ENCODE results near the gene ZNHIT1.

ZNHIT1 gene

DNA sequence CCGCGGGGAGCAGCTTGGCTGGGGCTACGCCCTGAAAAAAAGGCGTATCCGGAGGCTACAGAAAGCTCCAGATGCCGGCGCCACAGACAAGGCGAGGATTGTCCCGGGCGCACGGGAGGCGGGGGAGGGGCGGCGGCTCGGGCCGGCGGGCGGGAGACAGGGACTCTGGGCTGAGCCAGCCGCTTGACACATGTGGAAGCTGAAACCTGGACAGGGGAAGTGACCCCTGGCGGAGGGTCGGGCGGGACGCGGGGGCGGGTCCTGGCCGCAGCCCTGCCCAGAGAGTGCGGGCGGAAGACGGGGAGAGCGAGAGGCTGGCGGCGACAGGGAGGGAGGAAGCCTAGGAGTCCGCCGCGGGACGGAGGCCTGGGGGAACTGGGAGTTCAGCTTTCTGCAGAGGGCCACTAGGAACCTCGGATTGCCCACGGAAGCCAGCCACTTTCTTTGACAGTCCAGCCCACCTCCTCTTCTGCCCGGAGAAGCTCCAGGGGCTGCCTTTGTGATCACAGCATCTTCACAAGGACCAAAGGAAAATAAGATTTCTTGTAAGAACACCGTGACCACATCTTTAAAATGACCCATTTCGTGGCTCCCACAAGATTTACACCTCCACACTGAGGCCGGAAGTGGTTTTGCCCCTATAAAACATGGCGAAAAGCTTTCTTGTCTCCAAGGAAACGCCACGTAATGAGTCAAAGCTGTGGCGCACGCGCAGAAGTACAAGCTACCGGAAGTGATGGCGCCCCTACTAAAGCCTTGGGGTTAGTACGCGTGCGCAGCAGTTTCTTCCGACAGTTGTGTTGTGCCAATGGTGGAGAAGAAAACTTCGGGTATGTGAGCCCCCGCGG, at the start of gene ZNHIT1, which contains the start of gene PLOD3:
TSS of gene ZNHIT1 (plus strand) at position 778 of the 848 bp plus-strand sequence. CDS start at position 809, 31 bp downstream.
TSS of gene PLOD3 (minus strand) at position 194 of the 848 bp plus-strand sequence. CDS start 307 bp downstream, outside the sequence.
- DNase-seq (ENCODE audit: insufficient read length, low spot score) (peak; percentile 97), FAIRE-seq (peak; percentile 99)

DNA sequence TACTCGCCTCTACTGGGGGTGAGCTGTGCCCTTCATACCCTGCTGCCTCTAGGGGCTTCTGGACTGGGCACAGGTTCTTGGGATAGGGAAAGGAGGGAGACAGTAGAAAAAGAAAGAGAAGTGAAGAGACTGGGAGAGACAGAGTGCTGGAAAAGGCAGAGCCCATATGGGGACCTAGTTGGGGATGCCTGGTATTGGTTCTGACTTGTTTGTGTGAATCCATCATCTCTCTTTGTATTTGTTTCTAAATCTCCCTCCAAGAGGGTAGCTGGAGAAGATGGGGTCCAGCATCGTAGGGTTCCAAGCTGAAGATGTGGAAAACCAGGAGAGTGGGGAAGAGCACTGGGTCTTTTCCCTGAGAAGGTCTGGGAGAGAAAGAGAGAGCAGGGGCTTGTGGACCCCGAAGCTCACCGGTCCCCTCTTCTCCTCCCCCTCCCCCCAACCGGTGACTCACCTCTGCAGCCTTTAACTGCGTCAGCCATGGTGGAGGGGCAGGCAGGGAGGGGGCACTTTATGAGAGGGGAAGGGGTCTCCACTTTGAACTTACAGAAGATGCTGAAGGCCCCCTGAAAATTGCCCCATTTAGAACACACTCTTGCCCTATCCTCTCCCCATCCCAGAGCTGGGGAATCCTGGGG, 49.4 kb upstream of the ZNHIT1 start:
- no peak for DNase-seq (ENCODE audit: insufficient read length, low spot score)
- FAIRE-seq: no peak

DNA sequence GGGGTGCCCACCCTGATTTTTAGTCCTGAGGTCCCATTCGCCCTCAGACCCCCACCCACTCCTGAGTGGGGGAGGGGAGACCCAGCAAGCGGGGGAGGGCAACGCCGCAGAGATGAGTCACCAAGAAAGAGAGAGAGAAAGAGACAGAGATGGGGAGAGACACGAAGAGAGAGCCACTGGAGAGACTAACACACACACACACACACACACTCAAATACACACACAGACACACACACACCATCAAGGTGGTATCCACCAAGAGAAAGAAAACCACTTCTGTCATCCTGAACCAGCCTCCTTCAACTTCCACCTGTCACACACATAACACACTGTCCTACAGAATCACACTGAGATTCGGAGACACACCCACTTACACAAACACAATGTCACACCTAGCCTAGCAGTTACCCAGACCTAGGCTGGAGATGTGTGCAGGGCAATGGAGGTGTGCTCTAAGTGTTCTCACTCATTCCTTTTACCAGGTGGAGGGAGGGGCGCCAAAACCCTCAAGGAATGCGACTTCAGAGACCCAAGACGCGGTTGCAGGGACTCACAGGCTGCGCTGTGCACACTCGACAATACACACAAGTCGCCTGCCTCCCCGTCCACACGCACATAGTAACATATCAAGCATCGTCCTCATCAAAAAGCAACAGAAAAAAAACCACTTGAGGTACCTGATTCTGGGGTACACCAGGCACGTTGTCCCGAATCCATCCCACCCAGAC, 48.7 kb upstream of the ZNHIT1 start:
- DNase-seq (ENCODE audit: insufficient read length, low spot score) (no peak), FAIRE-seq (peak; percentile 23)

DNA sequence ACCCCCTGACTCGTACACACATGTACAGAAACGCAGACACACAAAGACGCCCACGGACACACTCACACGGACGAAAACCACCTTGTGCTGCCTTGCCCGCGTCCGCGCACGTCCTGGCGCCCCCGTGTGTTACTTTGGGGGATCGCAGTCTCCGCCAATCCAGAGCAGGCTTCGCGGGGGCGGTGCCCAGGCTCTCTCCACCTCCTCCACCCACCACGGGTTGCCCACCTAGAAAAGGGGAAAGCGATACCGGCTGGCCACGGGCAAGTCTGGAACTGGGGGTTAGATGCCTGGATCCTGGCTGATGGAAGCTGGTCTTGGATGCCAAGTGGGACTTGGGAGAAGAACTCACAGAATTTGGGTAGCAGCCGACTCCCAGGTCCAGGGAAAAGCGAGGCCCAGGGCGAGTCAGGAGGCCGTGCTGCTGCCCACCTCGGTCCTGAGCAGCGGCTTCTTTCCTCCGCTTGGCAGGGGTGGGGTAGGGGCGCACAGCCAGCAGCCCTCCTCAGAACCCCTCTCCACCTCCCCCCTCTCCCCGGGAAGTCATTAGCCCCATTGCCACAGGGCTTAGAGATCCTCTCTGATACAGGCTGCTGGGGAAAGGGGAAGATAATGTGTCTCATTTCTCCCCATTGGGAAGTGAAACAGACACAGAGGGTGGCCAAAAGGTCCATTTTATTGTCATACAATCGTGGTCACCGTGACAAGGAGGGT, 48.0 kb upstream of the ZNHIT1 start:
- peak; percentile 77 for DNase-seq (ENCODE audit: insufficient read length, low spot score)
- peak; percentile 88 for FAIRE-seq

DNA sequence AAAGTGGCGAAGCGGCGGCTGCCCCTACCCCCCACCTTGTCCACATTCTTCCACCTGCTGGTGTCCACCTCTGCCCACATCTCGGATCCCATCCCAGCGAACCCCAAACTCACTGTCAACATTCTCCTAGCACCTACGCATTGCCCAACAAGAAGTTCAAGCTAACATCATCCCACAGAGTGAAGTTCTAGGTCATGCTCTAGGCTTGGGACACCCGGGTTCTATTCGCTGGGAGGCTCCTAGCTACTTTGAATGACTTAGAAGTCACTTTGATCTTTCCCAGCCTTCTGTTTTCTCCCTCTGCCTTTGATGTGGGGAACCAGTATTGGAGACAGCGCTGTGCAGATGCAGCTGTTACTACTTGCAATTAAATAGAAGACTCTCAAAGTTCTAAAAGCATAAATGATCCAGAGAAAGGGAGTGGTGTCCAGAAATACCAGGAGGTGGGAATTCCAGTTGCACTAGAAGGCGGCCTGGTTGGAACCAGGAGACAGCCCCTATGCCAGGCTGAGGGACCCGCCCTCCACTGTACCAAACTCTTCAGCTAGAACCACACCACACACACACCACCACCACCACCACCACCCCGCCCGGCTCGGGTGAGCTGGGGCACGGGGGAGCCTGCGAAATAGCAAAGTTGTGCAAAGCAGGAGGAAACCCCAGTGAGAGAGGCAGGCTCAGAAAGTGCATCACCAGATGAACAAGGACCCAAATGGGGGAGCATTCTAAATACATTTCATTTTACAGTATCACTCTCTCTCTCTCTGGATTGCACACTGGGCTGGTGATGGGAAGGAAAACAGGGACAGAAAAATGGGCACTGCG, 47.1 kb upstream of the ZNHIT1 start:
- no peak for FAIRE-seq

DNA sequence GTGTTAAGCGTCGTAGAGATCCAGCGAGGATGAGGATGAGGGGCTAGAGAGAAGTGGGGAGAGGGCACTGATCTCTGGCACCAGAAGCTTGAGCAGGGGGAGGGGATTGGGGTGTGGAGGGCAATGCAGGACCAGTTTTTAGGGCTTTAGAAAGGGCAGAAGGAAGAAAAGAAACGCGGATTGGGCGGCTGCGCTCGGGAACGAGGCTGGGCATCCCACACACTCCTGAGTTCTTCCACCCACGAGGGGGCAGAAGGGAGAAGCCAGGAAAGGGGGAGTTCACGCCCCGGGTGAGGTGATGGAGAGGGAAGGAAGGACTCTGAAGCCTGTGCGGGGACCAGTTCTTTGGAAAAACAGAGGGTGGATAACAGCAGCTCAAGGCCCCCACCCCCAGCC, 46.5 kb upstream of the ZNHIT1 start:
- no peak for FAIRE-seq
- DNase-seq (ENCODE audit: insufficient read length, low spot score): no peak

More for the DNA sequence above, 47.1 kb upstream of the ZNHIT1 start:
- no peak for DNase-seq (ENCODE audit: insufficient read length, low spot score)

DNA sequence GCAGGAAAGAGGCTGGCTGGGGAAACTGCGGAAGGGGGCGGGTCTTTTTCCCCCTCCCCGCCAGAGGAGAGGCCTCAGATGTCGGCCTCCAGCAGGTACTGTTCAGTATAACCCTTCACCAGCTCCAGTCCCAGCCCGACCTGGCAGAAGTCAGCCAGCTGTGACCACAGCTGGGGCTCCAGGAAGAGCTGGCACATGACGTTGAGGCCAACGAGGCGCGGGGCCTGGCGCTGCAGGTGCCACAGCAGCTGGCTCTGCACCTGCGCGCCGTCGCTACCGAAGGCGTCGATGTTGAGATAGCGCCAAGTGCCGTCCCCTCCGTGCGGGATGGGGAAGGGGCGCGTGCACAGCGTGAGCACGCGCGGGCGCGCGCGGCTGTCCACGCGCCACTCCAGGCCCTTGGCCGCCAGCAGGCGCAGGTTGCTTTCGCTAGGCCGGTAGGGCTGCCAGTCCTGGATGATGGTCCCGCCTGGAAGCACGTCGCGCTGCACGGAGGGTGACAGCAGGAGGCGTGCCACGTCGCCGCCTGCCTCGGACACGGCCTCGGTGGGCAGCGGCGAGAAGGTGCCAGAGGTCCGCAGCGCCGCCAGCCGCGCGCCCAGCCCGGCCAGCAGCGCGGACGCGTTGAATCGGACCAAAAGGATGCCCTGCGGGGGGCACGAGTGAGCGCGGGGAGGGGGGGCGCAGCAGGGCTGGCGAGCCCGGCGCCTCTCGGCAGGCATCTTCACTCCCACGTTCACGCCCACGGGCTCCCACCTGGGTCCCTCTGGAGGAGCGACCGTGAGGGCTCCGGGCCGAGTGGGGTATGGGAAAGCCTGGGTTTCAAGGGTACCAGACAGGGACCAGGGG, 45.7 kb upstream of the ZNHIT1 start:
- FAIRE-seq (no peak), DNase-seq (ENCODE audit: insufficient read length, low spot score) (no peak)

DNA sequence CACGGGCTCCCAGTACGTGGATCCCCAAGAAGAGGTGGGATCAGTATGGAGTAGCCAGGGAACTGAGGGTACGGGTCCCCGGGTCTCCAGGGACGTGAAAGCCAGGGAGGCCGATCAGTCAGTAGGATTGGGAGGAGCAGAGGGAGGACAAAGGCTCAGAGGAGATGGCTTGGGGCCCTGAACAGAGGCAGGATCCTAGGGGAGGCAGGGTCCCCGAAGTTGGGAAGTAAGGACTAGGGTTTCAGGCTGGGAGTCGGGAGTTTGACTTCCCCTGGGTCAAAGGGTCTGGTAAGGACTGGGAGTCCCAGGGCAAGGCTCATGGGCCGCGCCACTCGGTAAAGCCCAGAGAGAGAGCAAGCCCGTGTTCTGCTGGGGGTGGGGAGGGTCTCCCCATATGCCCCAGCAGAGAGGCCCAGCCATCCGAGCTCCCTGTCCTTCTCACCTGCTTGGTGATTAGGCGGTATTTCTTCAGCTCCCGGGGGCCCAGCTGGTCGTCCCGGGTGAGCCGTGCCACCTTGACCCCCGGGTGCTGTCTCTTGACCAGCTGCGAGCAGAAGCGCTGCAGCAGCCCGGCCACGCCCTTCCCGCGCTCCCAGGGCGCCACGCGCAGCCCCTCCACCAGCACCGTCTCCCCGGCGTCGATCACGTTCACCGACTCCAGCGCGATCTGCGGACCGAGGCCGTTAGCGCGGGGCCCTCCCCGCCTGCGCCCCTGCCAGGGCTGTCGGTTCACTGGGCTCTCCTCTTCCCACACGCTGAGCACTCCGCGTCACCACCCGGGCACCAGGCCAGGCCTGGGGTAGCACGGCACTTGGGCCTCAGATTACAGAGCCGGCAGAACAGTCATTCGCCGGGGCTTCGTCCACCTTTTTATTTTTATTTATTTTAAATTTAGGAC, 44.9 kb upstream of the ZNHIT1 start:
- DNase-seq (ENCODE audit: insufficient read length, low spot score) (no peak), FAIRE-seq (no peak)

DNA sequence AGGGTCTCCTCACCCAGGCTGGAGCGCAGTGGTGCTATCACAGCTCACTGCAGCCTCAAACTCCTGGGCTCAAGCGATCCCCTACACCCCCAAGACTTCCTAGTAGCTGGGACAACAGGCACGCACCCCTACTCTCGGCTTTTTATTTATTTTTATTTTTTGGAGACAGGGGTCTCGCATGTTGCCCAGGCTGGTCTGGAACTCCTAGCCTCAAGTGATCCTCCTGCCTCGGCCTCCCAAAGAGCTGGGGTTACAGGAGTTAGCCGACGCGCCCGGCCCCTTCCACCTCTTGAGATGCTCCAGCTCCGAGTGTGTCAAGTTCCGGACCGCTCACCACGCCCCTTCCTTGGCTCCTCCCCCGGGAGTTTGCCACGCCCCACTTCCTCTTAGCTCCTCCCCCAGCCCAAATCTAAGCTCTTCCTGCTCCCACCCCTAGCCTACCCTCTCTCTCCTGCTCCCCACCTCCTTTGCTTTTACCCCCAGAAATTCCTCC, 44.2 kb upstream of the ZNHIT1 start:
- DNase-seq (ENCODE audit: insufficient read length, low spot score) (peak; percentile 85), FAIRE-seq (peak; percentile 44)

DNA sequence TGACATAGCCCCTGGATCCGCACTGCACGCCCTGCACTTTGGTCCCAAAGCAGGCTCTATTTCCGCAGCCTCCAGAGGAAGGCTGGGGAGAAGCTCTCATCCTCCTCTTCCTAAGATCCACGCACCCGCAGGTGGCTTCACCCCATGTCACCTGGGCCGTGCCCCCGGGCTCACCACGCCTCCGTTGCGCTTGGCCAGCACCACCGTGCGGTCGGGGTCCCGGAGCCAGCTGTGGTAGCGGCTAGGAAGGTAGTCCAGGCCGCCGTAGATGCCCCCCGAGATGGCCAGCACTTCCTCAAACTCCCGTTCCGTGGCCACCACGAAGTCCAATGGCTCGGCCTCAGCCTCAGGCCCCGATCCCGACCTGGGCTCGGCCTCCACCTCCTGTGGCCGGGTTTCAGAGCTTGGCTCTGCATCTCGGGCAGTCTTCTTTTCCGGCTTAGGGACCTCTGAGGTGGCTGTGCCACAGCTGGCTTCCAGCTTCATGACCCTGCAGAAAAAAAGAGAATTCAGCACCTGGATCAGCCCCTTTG, 43.6 kb upstream of the ZNHIT1 start:
- no peak for DNase-seq (ENCODE audit: insufficient read length, low spot score)
- FAIRE-seq: no peak

DNA sequence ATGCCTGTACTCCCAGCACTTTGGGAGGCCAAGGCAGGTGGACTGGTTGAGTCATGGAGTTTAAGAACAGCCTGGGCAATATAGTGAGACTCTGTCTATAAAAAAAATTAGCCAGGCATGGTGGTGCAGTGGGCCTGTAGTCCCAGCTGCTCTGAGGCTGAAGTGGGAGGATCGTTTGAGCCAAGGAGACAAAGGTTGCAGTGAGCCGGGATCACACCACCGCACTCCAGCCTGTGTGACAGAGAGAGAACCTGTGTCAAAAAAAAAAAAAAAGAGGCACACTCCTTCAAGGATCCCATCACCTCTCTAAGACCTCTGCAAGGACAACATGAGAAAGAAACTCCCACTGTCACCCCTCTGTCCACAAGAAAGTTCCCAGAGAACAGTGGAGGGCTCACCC, 42.3 kb upstream of the ZNHIT1 start:
- no peak for DNase-seq (ENCODE audit: insufficient read length, low spot score)
- FAIRE-seq: no peak

DNA sequence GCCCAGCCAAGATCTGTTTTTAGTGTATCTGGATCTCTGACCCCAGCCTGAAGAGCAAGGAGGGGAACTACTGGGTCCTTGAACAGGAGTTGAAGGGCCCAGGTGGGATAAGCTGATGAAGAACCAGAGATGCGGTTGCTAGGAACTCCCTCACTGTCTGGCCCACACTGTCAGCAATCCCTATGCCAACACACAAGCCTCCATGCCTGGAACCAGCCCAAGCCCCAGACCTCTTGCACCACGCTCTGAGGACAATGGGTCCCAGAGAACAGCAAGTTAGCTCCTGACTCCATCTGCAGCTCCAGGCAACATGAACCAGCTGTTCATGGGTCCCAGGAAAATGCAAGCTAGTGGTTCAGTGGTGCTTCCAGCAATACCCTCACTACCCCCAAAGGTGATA, 40.3 kb upstream of the ZNHIT1 start:
- DNase-seq (ENCODE audit: insufficient read length, low spot score) (no peak), FAIRE-seq (no peak)

DNA sequence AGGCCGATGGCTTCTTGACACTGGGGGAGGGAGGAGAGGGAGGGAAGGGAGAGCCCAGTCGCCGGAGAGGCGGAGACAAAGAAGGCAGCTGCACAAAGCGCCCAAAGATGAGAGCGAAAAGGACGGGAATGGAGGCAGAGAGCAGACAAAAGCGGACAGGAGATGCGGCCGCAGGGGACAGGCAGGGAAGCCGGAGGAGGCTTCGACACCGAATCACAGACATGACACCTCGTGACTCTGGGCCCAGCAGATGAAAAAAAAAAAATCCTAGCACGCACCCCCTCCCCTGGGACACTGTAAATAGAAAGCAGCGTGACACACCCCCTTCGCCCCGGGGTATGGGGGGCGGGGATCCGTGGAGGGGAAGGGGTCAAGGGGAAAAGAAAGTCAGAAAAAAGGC, 38.8 kb upstream of the ZNHIT1 start:
- DNase-seq (ENCODE audit: insufficient read length, low spot score) (no peak), FAIRE-seq (no peak)

DNA sequence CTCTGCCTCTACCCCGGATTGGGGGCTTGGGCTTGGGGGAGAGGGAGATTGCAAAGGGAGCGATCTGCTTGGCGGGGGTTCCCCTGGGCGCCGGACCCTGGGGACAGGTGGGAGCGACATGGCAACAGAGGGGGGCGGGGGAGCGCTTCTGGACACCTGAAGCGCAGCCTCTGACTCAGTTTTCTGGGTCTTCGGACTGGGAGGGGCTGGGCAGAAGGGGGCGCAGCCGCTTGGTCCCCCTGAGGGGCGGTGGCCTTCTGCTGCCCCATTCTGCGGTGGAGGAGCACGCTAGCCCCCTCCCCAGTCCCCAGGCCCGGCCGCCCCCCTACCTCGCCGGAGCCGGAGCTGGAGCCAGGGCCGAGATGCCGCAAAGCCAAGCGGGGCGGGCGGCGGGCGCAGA, 38.3 kb upstream of the ZNHIT1 start:
- DNase-seq (ENCODE audit: insufficient read length, low spot score): no peak
- FAIRE-seq: no peak

DNA sequence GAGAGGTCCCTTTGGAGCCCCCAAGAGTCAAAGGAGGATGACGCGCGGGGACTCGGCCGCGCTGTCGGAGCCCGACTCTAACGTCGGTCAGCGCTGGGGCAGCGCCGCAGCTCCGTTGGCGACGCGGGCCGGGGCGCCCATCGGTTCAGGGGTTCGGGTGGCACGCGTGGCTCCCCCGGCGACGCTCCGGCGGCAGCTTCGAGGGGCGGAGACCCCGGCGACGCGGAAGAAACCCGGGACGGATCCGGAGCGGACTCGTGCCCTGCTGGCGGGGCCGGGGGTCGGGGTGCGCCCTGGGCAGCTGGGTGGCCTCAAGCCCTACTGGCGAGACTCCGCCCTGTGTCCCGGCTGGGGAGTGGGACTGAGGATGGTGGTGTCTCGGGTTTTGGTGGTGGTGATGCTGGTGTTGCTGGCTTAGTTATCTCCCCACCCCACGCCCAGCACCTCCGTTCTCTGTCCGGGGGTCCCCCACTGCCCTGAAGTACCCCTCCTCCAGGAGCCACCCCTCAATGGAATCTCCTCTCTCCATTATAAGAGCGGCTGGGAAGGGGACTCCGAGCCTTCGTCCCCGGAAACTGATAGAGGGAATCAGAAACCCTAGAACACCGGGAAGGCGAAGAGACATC, 37.7 kb upstream of the ZNHIT1 start, which contains the start of gene NAT16:
TSS of gene NAT16 (minus strand) at position 164 of the 626 bp plus-strand sequence. CDS start 5,486 bp downstream, outside the sequence.
- FAIRE-seq (no peak), DNase-seq (ENCODE audit: insufficient read length, low spot score) (no peak)

DNA sequence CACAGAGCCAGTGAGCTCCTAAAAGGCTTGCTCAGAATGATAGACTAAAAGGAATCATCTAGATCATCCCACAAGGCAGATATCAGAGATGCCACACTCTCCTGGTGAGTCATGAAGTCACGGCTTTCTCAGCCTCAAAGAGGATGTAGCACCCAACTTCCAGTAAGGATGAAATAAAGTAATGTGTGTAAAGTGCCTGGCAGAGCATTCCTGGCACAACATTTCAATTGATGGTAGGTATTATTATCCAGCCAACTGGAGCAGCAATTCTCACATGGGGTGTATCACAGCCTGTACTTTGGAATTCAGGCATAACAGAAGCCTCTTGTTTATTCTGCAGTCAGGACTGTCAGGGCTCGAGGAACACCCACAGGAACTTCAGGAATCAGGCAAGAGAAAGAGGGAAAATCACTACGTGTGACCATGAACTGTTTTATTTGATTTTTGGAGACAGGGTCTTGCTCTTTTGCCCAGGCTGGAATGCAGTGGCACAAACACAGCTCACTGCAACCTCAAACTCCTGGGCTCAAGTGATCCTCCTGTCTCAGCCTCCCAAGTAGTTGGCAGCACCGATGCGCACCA, 32.6 kb upstream of the ZNHIT1 start:
- DNase-seq (ENCODE audit: insufficient read length, low spot score): no peak
- no peak for FAIRE-seq

DNA sequence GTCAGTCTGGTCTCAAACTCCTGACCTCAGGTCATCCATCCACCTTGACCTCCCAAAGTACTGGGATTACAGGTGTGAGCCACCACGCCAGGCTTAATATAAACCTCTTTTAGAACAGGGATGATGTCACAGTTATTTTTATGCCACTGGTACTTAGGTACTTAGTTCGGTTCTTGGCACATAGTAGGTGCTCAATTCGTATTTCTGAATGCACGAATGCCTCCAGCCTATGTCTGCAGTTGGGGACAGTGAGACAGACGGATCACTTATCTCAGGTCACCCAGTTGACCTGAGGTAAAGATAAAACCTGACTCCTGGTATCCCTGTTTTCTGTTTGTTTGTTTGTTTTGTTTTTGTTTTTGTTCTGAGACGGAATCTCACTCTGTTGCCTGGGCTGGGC, 31.8 kb upstream of the ZNHIT1 start:
- FAIRE-seq (no peak), DNase-seq (ENCODE audit: insufficient read length, low spot score) (no peak)

Measured in GM19239 (cell line).